SW480 (cell line): Measurements from ENCODE around the gene MAP3K7CL.

Experiments used
- DNase-seq: peaks from one replicate; pipeline ENCODE4 v3.0.0-alpha.2; 2016; ENCODE audit warnings: low spot score

MAP3K7CL gene

DNA sequence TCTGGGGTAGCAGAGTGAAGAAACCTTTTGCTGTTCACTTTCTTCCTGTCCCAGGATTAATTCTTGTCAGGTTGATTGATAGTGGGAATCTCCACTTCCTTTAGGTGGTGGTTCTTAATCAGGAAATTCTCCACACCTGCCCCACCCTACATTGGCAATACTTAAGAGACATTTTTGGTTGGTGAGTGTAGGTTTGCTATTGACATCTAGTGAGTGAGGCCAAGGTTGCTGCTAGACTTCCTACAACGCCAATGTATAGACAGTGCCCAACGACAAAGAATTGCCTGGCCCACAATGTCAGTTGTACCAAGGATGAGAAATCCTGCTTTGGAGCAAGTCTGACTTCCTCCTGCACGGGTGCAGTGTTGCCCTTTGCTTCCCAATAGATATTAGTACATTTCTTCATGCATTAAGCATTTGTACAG, 38.5 kb downstream of the MAP3K7CL start:
- DNase-seq, result peak; percentile 75

DNA sequence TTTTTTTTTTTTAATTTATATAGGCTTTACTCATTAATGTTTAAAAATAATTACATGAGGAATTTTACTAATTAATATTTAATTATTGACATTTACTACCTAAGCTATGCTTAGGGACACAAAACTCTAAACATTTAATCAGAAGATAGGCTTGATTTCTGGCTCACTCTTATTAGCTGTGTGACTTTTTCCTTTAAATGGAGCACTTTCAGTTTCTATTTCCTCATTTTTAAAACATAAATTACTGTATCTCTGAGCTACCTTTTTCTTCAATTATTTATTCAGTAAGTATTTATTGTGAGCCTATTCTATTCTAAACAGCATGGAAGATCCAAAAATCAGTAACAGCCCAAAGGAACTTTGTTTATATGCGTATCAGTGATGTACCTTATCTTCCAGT, 40.5 kb downstream of the MAP3K7CL start:
- no peak for DNase-seq

DNA sequence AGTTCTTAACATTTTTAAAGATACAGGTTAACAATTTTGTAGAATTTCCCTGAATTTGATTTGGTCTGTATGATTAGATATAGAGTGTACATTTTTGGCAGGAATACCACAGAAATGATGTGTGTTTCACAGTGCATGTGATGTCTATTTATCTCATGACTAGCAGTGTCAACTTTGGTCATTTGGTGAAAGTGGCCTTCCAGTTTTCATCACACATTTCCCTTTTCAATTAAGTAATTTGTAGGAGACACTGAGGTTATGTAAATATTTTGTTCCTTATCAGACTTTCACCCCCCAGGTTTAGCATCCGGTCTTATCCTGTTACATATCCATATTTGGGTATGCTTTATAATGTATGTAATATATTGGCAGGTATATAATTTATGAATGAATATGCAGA, 41.8 kb downstream of the MAP3K7CL start:
- no peak for DNase-seq

DNA sequence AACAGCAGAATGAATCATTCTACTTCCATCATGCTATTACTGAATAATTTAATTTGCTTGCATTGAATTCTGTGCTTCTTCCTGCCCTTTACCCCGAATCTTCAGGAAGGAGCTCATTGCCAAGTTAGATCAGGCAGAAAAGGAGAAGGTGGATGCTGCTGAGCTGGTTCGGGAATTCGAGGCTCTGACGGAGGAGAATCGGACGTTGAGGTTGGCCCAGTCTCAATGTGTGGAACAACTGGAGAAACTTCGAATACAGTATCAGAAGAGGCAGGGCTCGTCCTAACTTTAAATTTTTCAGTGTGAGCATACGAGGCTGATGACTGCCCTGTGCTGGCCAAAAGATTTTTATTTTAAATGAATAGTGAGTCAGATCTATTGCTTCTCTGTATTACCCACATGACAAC, 44.2 kb downstream of the MAP3K7CL start:
- DNase-seq, result no peak

GRCh38 chr21:29175408-29176134, 45.1 kb downstream of the MAP3K7CL start:
- DNase-seq, result no peak

- DNase-seq, result no peak
These were observed 46.2 kb downstream of the MAP3K7CL start for GRCh38 chr21:29176471-29177120.

DNA sequence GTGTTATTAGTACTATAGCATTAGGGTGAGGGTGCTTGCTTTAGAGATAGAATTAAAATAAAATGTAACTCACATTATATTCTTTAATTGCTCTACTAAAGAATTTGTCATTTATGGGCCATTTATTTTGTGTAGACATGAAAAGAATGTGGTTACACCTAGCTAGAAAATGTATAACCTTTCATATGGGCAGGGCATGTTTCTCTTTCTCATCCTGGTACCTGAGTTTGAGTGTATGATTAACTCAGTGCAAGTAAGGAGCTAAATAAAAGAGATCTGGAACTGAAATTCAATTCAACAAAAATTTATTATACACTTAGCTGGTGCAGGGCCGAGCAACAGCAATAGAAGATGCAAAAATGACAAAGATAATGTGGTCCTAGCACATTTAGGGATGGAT, 47.4 kb downstream of the MAP3K7CL start:
- DNase-seq, result peak; percentile 36

- DNase-seq, result no peak
These were observed 48.5 kb downstream of the MAP3K7CL start for GRCh38 chr21:29178926-29179325.

- DNase-seq, result no peak
These were observed 49.1 kb downstream of the MAP3K7CL start for GRCh38 chr21:29179503-29179902.

DNA sequence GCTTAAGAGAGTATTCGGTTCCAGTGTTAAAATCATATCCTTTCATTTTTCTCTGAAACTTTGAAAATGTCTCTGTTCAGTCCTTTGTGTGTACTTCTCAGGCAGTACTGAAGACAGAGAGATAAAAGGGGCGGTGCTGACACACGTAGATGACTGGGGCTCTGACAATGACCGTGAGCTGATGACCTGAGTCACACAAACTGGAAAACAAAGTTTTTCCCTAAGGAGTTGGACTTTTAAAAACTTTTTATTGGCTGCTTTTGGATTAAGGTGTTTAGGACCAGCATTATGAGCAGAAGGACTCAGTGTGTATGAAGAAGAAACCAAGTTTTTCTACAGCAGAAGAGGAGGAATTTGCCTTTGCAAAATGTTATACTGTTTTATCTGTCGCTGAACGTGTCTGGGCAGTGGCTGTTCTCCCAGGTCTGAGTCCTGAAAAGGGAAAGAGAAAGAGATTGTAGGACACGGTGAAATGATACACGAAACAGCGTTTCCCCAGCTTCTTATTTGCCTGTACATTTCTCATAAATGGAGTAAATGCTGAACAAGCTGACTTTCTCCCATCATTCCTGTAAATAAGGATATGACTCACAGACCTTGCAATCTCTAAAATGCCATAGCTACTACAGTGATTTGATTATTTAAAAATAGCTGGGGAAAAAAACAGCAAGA, 51.5 kb downstream of the MAP3K7CL start:
- DNase-seq, result peak; percentile 65

- DNase-seq, result no peak
These were observed 52.2 kb downstream of the MAP3K7CL start for GRCh38 chr21:29182691-29183092.

GRCh38 chr21:29184037-29184436, 53.6 kb downstream of the MAP3K7CL start:
- DNase-seq, result no peak

DNA sequence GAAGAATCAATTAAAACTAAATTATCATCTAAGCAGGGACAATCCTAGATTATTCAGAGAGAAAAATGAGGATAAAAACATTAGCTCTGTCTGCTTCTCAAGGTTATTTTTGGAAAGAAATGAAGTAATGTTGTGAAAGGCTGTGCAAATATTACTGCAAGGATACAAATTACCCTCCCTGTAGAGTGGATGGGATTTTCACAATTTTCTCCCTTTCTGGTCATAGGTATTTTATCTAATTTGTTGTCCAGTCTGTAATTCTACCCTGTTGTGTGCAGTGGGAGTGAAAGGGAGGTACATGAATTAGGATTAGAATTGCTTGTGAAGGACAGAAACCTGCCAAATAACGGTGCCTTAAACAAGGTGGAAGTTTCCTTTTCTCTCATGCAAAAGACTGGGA, 54.7 kb downstream of the MAP3K7CL start:
- DNase-seq, result no peak

- DNase-seq, result no peak
These were observed 55.2 kb downstream of the MAP3K7CL start for GRCh38 chr21:29185633-29186032.

GRCh38 chr21:29186246-29186645, 55.8 kb downstream of the MAP3K7CL start:
- no peak for DNase-seq

DNA sequence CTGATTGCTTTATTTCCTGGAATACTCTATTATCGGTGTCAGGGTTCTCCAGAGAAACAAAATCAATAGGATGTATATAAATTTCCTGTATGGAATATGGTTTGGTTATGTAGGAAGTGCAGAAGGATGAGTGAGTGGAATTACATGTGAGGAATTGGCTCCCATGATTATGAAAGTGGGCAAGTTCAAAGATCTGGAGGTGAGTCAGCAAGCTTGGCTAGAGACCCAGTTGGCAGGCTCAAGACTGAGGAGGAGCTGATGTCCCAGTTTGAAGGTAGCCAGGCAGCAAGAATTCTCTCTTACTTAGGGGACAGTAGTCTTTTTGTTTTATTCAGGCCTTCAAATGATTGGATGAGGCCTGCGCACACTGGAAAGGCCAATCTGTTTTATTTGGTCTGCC, 57.5 kb downstream of the MAP3K7CL start:
- DNase-seq, result peak; percentile 39

GRCh38 chr21:29189353-29189752, 58.9 kb downstream of the MAP3K7CL start:
- no peak for DNase-seq

- no peak for DNase-seq
These were observed 60.5 kb downstream of the MAP3K7CL start for GRCh38 chr21:29190923-29191331.

DNA sequence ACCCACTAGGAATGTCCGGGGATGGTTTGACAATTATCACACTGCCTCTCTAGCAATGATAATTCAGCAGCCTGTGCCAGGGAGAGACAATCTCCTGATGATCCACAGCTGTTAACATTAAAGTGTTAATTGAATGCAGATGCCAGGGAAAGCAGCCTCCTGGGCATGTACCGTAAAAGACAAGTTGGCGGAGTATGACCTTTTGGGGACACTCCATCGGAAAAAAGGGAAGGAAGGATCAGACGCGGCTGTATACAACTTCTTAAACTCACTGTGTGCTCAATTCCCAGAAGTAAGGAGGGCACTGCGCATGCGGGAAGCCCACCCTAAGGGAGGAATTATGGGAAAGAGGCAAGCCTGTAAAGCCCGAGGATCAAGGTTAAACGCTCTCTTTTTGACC, 62.6 kb downstream of the MAP3K7CL start:
- DNase-seq, result no peak

GRCh38 chr21:29193901-29194300, 63.5 kb downstream of the MAP3K7CL start:
- no peak for DNase-seq

DNA sequence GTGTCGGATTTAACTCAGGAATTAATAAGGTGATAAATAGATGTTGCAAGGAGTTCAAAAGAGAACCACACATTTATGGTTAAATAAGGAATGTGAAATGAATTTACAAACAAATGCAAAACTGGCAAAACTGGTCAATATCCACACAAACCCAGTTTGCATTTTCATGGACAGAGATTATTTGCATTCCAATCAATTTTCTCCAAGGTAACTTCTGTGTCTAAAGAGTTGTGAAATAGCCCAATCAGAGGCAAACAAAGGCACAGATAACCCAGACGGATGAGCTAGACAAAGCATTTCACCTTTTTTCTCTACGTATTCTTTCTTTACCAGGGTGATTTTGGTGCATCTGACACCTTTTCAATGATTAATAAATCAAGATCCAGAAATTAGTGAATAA, 63.9 kb downstream of the MAP3K7CL start:
- DNase-seq, result no peak

- DNase-seq, result no peak
These were observed 64.4 kb downstream of the MAP3K7CL start for GRCh38 chr21:29194847-29195246.

DNA sequence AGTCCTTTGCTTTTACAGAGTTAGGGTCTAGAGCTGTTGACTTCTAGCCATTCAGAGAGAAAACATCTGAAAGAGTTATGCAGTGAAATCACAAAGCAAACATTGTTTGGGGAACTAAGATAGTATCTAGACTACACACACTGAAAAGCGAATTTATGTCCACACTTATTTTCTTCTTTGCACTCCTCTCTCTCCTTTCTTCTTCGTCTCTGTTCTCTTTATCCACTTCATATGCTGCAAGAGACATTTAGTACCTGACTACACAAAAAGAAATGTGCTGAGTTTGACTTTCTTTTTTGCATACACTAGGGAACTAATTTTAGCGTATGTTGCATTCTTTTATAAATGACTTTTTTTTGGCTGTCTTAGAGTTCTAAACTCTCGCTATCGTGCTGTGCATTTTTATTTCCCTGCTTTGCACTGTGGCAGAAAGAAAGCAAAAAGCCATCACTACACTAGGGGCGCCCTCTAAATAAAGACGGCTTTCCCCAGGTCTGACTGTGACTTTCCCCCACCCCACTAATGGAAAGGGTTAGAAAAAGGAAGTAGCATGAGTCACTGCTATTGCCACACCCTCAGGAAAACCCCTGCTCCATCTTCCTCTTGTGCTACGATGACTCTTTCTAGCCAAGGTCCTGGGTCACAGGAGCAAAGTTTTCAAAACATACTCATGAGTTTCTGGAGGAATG, 65.7 kb downstream of the MAP3K7CL start:
- DNase-seq, result peak; percentile 83
